ENCODE data around the gene NLRP6.

Gene NLRP6

GRCh38 chr11:291281-292210, 13.3 kb downstream of the NLRP6 start:
- TF ChIP-seq, protein P1, sequence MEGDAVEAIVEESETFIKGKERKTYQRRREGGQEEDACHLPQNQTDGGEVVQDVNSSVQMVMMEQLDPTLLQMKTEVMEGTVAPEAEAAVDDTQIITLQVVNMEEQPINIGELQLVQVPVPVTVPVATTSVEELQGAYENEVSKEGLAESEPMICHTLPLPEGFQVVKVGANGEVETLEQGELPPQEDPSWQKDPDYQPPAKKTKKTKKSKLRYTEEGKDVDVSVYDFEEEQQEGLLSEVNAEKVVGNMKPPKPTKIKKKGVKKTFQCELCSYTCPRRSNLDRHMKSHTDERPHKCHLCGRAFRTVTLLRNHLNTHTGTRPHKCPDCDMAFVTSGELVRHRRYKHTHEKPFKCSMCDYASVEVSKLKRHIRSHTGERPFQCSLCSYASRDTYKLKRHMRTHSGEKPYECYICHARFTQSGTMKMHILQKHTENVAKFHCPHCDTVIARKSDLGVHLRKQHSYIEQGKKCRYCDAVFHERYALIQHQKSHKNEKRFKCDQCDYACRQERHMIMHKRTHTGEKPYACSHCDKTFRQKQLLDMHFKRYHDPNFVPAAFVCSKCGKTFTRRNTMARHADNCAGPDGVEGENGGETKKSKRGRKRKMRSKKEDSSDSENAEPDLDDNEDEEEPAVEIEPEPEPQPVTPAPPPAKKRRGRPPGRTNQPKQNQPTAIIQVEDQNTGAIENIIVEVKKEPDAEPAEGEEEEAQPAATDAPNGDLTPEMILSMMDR (conservative IDR thresholded peaks at IDR 0.05; ENCODE audit: low read depth, low read length): no peak
- no peak for DNase-seq (ENCODE audit: low read depth)
- no peak overlapping the region for H3K4me3 ChIP-seq (ENCODE audit: low read length)

DNA sequence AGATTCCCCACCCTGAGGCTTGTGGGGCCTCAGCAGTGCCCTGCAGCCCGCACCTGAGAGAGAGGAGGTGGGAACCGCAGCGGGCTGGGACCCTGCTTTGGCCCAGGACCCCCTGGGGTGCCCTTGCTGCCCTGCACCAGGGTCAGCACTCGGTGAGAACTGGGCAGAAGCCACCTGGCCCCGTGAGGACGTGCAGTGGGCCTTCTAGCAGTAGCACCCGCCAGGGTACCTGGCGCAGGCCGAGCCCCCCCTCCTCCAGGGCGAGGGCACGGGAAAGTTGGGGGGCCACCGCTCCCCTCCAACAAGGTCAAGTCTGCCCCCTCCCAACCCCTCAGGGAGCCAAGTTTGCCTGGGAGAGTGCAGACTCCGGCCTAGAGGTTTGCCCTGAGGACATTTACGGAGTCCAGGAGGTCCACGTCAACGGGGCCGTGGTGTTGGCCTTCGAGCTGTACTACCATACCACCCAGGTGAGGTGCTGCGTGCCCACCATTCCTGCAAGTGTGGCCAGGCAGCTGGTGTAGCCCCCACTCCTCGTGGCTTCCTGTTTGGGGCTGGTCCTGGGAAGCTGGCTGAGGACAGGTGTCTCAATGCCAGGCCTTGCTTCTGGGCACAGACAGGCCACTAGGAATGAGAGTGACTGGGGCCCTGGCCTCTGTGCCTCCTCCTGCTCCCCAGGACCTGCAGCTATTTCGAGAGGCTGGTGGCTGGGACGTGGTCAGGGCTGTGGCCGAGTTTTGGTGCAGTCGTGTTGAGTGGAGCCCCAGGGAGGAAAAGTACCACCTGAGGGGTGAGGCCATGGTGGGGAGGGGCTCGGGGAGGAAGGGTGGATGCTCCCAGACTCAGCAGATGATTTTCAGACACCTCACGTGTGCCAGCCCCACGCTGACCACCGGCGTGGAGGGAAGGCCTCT, 14.3 kb downstream of the NLRP6 start:
- no peak for DNase-seq (ENCODE audit: low read depth)
- no peak overlapping the region for H3K4me3 ChIP-seq (ENCODE audit: low read length)
- TF ChIP-seq, protein P1 (conservative IDR thresholded peaks at IDR 0.05; ENCODE audit: low read depth, low read length): no peak

DNA sequence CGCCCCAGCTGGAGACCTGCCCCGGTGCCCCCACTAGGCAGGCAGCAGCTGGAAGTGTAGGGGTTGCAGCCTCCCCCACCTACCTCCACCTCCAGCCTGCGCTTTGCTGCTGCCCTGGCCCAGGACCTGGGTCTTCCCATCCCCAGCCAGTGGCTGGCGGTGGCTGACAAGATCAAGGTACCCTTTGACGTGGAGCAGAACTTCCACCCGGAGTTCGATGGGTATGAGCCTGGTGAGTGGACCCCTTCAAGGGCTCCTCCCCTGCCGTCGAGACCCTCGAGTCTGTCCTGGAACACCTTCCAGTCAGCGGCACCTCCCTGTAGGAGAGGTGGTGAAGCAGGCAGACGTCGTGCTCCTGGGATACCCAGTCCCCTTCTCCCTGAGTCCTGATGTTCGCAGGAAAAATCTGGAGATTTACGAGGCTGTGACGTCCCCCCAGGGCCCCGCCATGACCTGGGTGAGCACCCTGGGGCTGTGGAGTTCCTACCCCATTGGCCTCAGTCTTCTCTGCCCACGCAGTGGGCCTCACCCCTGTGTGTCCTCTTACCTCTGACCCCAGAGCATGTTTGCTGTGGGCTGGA, 15.2 kb downstream of the NLRP6 start:
- DNase-seq (ENCODE audit: low read depth): no peak
- TF ChIP-seq, protein P1 (conservative IDR thresholded peaks at IDR 0.05; ENCODE audit: low read depth, low read length): no peak
- no peak overlapping the region for H3K4me3 ChIP-seq (ENCODE audit: low read length)

GRCh38 chr11:293852-294661, 15.8 kb downstream of the NLRP6 start:
- H3K4me3 ChIP-seq (ENCODE audit: low read length): no peak overlapping the region
- no peak for DNase-seq (ENCODE audit: low read depth)
- TF ChIP-seq, protein P1 (conservative IDR thresholded peaks at IDR 0.05; ENCODE audit: low read depth, low read length): no peak

- no peak for DNase-seq (ENCODE audit: low read depth)
- TF ChIP-seq, protein P1 (conservative IDR thresholded peaks at IDR 0.05; ENCODE audit: low read depth, low read length): no peak
- no peak overlapping the region for H3K4me3 ChIP-seq (ENCODE audit: low read length)
These were observed 16.6 kb downstream of the NLRP6 start for GRCh38 chr11:294780-295179.

Data from retinal pigment epithelial cell (primary cell).